Chondrocyte (in vitro differentiated cells): ENCODE results near the gene NOXA1. TPM values are rescaled to one million over a fixed set of nuclear protein-coding genes. Genes with fewer than 3 reads are reported as not detected.
A peak's percentile ranks its signal among the peaks of the same experiment; 100 is the strongest.

Experiments used
- DNase-seq: peaks from one replicate; pipeline ENCODE4 v3.0.0; 2021; ENCODE audit warnings: mixed read lengths, low spot score
- H3K27ac Mint-ChIP-seq: one replicate; pipeline ENCODE4 v1.8.0; 2021; ENCODE audit warnings: mild to moderate bottlenecking, moderate library complexity, mixed read lengths; ENCODE audit not compliant: unreplicated experiment
- H3K27me3 Mint-ChIP-seq: 2 replicates; pipeline ENCODE4 v1.8.0; 2021; ENCODE audit warnings: low read depth, mixed read lengths
- H3K36me3 Mint-ChIP-seq: 2 replicates; pipeline ENCODE4 v1.8.0; 2021; ENCODE audit warnings: low read depth, mixed read lengths
- H3K4me1 Mint-ChIP-seq: 2 replicates; pipeline ENCODE4 v1.8.0; 2021; ENCODE audit warnings: low read depth, mild to moderate bottlenecking, mixed read lengths
- H3K4me3 Mint-ChIP-seq: one replicate; pipeline ENCODE4 v1.8.0; 2021; ENCODE audit warnings: mild to moderate bottlenecking, moderate library complexity, mixed read lengths; ENCODE audit not compliant: unreplicated experiment
- H3K9me3 Mint-ChIP-seq: 2 replicates; pipeline ENCODE4 v1.8.0; 2021; ENCODE audit warnings: low read depth, mixed read lengths
- total RNA-seq: library from RNA; stranded (reverse); gene quantifications from 3 replicates; pipeline ENCODE4 v1.2.1, GENCODE V29; 2021
- TF ChIP-seq, protein P1 (sequence below): fragments of 200-600 bp; sonication (generic); IDR thresholded peaks from 2 replicates; pipeline ENCODE4 v1.5.0; 2021; ENCODE audit warnings: antibody characterized with exemption, mild to moderate bottlenecking, moderate library complexity

Gene NOXA1
- total RNA-seq, 1 donor from 2014 or later = 2.0 TPM

DNA sequence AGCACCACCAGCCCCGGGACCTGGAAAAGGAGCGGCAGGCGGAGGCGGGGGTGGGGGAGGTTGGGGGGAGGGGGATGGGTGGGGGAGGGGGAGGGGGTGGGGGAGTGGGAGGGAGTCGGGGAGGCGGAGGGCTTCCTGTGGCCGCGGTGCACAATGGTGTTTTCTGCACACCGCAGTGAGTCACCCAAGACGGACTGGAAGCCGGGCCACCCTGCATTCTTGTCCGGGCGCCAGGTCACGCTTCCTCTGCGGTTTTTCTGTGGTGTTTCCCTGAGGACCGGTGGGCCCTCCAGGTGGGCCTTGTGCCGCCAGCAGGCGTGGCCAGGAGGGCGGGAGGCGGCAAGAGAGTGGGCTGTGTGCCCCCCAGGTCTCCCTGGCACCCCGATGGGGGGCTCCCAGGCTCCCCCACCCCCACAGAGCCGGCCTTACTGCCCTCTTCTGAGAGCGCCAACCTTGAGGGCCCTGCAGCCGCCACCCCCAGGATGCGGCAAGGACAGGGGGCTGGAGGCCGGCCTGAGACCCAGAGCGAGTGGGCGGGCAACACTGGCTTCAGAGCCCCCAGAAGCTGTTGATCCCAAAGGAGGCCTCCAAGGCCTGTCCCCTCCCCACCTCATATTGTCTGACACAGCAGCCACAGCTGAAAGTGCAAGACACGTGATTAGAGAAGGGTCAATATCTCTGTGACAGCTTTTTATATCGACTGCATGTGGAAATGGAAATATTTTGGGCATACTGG, 11.4 kb upstream of the NOXA1 start:
- TF ChIP-seq, protein P1, sequence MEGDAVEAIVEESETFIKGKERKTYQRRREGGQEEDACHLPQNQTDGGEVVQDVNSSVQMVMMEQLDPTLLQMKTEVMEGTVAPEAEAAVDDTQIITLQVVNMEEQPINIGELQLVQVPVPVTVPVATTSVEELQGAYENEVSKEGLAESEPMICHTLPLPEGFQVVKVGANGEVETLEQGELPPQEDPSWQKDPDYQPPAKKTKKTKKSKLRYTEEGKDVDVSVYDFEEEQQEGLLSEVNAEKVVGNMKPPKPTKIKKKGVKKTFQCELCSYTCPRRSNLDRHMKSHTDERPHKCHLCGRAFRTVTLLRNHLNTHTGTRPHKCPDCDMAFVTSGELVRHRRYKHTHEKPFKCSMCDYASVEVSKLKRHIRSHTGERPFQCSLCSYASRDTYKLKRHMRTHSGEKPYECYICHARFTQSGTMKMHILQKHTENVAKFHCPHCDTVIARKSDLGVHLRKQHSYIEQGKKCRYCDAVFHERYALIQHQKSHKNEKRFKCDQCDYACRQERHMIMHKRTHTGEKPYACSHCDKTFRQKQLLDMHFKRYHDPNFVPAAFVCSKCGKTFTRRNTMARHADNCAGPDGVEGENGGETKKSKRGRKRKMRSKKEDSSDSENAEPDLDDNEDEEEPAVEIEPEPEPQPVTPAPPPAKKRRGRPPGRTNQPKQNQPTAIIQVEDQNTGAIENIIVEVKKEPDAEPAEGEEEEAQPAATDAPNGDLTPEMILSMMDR = no peak
- Mint-ChIP-seq H3K27me3 (no peaks in the 10 kb centered on the region), H3K4me3 (no peak overlapping the region), H3K27ac (peak overlapping the region; percentile 74), H3K9me3 (no peaks in the 10 kb centered on the region), H3K4me1 (peaks cover 35% of the 10 kb centered on the region), H3K36me3 (no peaks in the 10 kb centered on the region)
- no peak for DNase-seq

DNA sequence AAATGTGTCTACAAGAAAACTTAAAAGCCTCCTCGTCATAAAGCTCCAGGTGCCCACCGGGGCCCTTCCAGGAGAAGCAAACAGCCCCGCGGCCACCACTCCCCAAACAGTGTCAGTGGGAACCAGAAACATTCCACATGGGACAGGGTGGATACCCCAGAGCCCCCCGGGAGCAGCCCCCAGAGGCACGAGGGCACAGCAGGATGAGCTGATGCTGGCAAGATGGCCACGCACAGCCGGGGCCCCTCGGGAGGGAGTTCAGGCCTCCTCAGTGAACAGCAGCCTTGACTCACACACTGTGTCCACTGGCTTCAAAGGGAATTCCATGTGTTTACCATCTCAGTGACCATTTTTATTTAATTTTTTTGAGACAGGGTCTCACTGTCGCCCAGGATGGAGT, 10.8 kb upstream of the NOXA1 start:
- DNase-seq = no peak
- Mint-ChIP-seq H3K4me1 (peaks cover 35% of the 10 kb centered on the region), H3K4me3 (no peak overlapping the region), H3K9me3 (no peaks in the 10 kb centered on the region), H3K36me3 (no peaks in the 10 kb centered on the region), H3K27me3 (no peaks in the 10 kb centered on the region), H3K27ac (peak overlapping the region; percentile 74)
- TF ChIP-seq, protein P1 = no peak

DNA sequence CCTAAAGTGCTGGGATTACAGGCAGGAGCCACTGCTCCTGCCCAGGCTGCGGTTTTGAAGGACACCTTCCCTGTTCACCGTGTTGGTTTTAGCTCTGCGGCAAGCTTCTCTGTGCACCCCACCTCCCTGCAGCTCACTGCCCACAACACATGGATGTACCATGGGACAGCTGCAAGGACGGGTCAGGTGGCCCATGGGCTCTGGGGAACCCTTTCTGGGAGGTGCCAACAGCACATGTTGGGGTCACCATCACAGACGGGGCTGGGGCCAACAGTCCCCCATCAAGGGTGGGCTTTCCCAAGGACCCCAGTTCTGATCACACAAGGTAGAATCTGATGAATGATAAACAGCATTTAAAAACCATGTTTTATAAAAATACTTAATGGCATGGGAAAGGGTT, 7.7 kb upstream of the NOXA1 start:
- H3K4me1 Mint-ChIP-seq = peaks cover 33% of the 10 kb centered on the region
- no peak overlapping the region for H3K4me3 Mint-ChIP-seq
- TF ChIP-seq, protein P1 = no peak
- H3K27ac Mint-ChIP-seq = no peak overlapping the region
- no peaks in the 10 kb centered on the region for H3K27me3 Mint-ChIP-seq
- DNase-seq = no peak
- H3K36me3 Mint-ChIP-seq = no peaks in the 10 kb centered on the region
- H3K9me3 Mint-ChIP-seq = no peaks in the 10 kb centered on the region

DNA sequence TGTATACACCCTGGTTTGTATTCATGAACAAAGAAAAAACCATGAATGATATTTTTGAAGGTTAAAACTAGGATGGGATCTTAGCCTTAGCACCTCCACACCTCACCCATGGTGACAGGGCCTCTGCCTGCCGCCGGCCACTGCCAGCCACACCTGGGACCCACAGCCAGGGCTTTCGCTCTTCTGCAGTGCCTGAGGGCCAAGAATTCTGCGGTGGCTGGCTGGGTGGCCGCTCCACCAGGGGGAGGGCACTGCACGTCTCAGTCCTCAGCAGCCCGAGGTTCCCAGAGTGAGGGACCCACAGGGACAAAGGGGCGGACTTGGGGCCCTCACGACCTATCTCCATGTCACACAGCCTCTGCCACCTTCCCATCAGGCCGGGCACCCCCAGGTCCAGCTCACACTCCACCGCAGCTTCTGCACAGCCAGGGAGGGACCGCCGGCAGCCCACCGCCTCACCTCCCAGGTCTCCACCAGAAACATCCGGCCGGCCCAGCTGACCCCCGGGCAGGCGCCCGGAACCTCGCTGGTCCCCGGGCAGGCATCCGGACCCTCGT, 7.1 kb upstream of the NOXA1 start:
- TF ChIP-seq, protein P1 = no peak
- Mint-ChIP-seq H3K9me3 (no peaks in the 10 kb centered on the region), H3K27ac (no peak overlapping the region), H3K4me1 (peaks cover 31% of the 10 kb centered on the region), H3K4me3 (no peak overlapping the region), H3K27me3 (no peaks in the 10 kb centered on the region), H3K36me3 (no peaks in the 10 kb centered on the region)
- no peak for DNase-seq

DNA sequence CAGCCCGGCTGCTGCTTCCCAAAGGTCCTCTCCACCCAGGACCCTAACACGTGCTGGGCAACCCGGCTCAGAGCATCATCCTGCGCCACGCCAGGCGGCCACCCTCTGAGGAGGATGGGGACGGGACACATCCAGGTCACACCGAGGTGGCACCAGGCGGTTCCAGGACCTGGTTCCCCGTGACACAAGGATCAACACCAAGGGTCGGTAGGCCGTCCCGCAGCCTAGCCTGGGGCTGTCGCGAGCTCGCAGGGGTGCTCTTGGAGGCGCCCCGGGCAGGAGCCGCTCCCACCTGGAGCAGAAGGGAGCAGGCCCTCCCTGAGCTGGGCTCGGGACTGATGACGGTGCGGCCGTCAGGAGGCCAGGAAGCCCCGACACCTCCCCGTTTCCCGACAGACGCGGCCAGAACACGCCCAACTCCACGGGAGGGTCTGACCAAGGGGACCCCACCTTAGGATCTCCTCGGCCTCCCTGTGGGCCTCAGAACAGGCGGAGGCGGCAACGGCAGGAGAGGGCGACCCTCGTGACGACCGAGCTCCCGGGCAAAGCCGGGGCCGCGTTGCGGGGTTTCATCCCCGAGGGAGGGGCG, 6.5 kb upstream of the NOXA1 start:
- DNase-seq = peak; percentile 91
- TF ChIP-seq, protein P1 = no peak
- Mint-ChIP-seq H3K36me3 (no peaks in the 10 kb centered on the region), H3K4me3 (no peak overlapping the region), H3K27me3 (no peaks in the 10 kb centered on the region), H3K27ac (no peak overlapping the region), H3K4me1 (peaks cover 30% of the 10 kb centered on the region), H3K9me3 (no peaks in the 10 kb centered on the region)
